ENCODE data around the gene GPR137C. TPM values are rescaled to one million over a fixed set of nuclear protein-coding genes. Genes with fewer than 3 reads are reported as not detected.
A peak's percentile ranks its signal among the peaks of the same experiment; 100 is the strongest.

GPR137C gene, protein sequence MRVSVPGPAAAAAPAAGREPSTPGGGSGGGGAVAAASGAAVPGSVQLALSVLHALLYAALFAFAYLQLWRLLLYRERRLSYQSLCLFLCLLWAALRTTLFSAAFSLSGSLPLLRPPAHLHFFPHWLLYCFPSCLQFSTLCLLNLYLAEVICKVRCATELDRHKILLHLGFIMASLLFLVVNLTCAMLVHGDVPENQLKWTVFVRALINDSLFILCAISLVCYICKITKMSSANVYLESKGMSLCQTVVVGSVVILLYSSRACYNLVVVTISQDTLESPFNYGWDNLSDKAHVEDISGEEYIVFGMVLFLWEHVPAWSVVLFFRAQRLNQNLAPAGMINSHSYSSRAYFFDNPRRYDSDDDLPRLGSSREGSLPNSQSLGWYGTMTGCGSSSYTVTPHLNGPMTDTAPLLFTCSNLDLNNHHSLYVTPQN
- total RNA-seq = 0.99 to 2.6 TPM (median 1.6 TPM) in 3 replicates
- long read RNA-seq = 0 reads

- Mint-ChIP-seq H3K27me3 (ENCODE audit: low read depth) (no peaks in the 10 kb centered on the region), H3K36me3 (ENCODE audit: low read depth) (no peaks in the 10 kb centered on the region), H3K9me3 (ENCODE audit: low read depth) (no peaks in the 10 kb centered on the region), H3K27ac (ENCODE audit: unreplicated experiment) (peak within 1 kb of the TSS; percentile 85), H3K4me1 (ENCODE audit: low read depth) (peaks cover 25% of the 10 kb centered on the region), H3K4me3 (ENCODE audit: unreplicated experiment) (peak within 1 kb of the TSS; percentile 87)
- no peak for TF ChIP-seq CTCF (IDR thresholded peaks at IDR 0.05)
- peak; percentile 100 for DNase-seq (ENCODE audit: low spot score)
Observed at GRCh38 chr14:52552063-52552988, at the start of gene GPR137C, which contains the start of gene TXNDC16. TSS of gene GPR137C (plus strand) at chr14:52552836. CDS start at chr14:52553148, 312 bp downstream. TSS of gene TXNDC16 (minus strand) at chr14:52552505. CDS start at chr14:52543557, 8,948 bp downstream.

DNA sequence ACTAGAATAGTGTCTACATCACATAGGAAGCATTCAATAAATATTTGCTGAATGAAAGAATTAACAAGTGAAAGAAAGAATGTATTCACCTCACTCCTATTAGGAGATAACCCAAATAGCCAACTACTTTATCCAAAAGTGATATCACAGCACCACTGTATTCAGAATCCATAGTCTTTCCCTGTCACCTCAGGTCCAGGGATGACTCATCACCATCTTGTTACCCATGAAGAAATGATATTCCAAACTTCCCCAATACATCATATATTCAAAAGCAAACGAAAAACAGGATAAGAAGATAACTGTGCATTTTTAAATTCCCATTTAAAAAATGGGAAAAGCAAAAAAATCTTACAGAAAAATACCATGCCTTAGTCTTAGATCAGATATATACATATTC, 39.4 kb upstream of the GPR137C start:
- no peaks in the 10 kb centered on the region for H3K9me3 Mint-ChIP-seq (ENCODE audit: low read depth)
- DNase-seq (ENCODE audit: low spot score) = no peak
- no peak overlapping the region for H3K27ac Mint-ChIP-seq (ENCODE audit: unreplicated experiment)
- peaks cover 2% of the 10 kb centered on the region for H3K36me3 Mint-ChIP-seq (ENCODE audit: low read depth)
- H3K27me3 Mint-ChIP-seq (ENCODE audit: low read depth) = no peaks in the 10 kb centered on the region
- H3K4me3 Mint-ChIP-seq (ENCODE audit: unreplicated experiment) = no peak overlapping the region
- no peak for TF ChIP-seq CTCF (IDR thresholded peaks at IDR 0.05)
- H3K4me1 Mint-ChIP-seq (ENCODE audit: low read depth) = no peaks in the 10 kb centered on the region

DNA sequence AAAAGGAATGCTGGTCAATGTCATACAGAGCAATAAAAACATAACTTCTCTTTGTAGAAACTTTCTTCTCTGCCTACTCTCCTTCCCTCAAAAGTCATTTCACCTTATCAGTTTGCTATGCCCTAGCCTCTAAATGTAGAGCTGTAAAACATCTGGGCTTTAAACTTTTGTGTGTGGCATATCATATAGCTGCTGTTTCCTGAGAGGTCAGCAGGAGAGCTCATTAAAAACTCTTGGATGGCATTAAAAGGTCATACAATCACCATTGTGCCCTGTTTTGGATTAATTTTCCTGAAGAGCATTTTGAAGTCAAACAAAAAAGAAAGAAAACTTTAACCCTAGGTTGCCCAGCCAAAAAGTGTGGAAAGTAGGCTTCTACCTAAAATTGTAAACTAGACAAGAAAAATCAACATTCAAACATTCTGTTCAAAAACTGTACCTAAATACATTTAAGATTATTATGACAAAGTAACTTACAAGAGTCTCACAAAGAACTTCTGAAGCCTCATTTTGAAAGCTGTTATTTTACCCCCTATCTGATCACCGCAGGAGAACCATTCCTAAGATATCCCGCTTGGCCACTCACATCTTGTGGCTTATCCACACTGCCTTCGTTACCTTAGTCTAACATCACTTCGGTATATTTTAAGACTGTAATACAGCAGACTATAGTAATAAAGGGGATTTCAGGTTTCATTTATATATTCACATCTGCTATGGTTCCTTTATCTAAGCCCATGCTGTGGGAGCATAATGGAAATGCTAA, 38.4 kb upstream of the GPR137C start:
- Mint-ChIP-seq H3K4me3 (ENCODE audit: unreplicated experiment) (no peak overlapping the region), H3K36me3 (ENCODE audit: low read depth) (peaks cover 2% of the 10 kb centered on the region), H3K9me3 (ENCODE audit: low read depth) (no peaks in the 10 kb centered on the region)

DNA sequence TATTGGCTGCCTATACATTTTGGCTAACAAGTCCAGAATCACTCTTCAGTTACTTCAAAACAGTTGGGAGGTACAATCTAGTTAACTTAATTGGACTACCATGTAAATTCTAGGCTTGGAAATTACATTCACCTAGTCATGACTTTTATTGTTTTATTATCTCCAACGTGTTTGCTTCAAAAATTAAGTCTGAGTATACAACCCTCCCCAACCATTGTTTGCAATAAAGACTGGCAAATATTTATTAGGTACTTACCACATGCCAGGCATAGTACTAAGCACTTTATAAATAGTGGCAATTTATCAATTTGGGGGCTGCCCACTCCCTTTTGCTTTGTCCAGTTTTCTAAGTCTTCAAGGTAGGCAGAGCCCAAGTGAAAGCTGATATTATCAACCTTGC, 30.6 kb upstream of the GPR137C start:
- no peak for TF ChIP-seq CTCF (IDR thresholded peaks at IDR 0.05)
- H3K27me3 Mint-ChIP-seq (ENCODE audit: low read depth) = no peaks in the 10 kb centered on the region
- peaks cover 28% of the 10 kb centered on the region for H3K4me1 Mint-ChIP-seq (ENCODE audit: low read depth)
- H3K36me3 Mint-ChIP-seq (ENCODE audit: low read depth) = peaks cover 2% of the 10 kb centered on the region
- no peaks in the 10 kb centered on the region for H3K9me3 Mint-ChIP-seq (ENCODE audit: low read depth)
- no peak overlapping the region for H3K27ac Mint-ChIP-seq (ENCODE audit: unreplicated experiment)
- no peak overlapping the region for H3K4me3 Mint-ChIP-seq (ENCODE audit: unreplicated experiment)
- DNase-seq (ENCODE audit: low spot score) = no peak

More for the DNA sequence above, 38.4 kb upstream of the GPR137C start:
- DNase-seq (ENCODE audit: low spot score) = no peak
- H3K4me1 Mint-ChIP-seq (ENCODE audit: low read depth) = no peaks in the 10 kb centered on the region
- no peak for TF ChIP-seq CTCF (IDR thresholded peaks at IDR 0.05)
- H3K27me3 Mint-ChIP-seq (ENCODE audit: low read depth) = no peaks in the 10 kb centered on the region
- H3K27ac Mint-ChIP-seq (ENCODE audit: unreplicated experiment) = no peak overlapping the region
